Activated T-cell treated with anti-CD3 and anti-CD28 coated beads, Interleukin-2, amount 50 U/mL, for 1 hour (primary cell): ENCODE data around the gene REM1.
A peak's percentile ranks its signal among the peaks of the same experiment; 100 is the strongest.
"Not testable (repeated sequence)": the region's sequence is repeated elsewhere in the genome, so short reads cannot be mapped to it uniquely, and the experiment has no call there.

Experiments used
- DNase-seq: peaks from one replicate; pipeline ENCODE4 v3.0.0-alpha.2; 2020

The REM1 gene

GRCh38 chr20:31485450-31486339, 10.6 kb downstream of the REM1 start:
- no peak for DNase-seq

GRCh38 chr20:31488115-31488514, 13.0 kb downstream of the REM1 start:
- DNase-seq, result no peak

GRCh38 chr20:31489152-31489551, 14.1 kb downstream of the REM1 start:
- DNase-seq, result no peak

GRCh38 chr20:31490752-31491151, 15.7 kb downstream of the REM1 start:
- DNase-seq, result no peak

GRCh38 chr20:31494131-31494530, 19.0 kb downstream of the REM1 start:
- DNase-seq, result no peak

- no peak for DNase-seq
Observed at GRCh38 chr20:31496761-31497295, 21.7 kb downstream of the REM1 start.

- DNase-seq, result no peak
Observed at GRCh38 chr20:31497838-31498540, 22.9 kb downstream of the REM1 start.

- no peak for DNase-seq
Observed at GRCh38 chr20:31500527-31500926, 25.4 kb downstream of the REM1 start.

GRCh38 chr20:31502884-31503673, 28.0 kb downstream of the REM1 start:
- peak; percentile 74 for DNase-seq

- DNase-seq, result no peak
Observed at GRCh38 chr20:31505903-31506302, 30.8 kb downstream of the REM1 start.

GRCh38 chr20:31508517-31509244, 33.6 kb downstream of the REM1 start:
- DNase-seq, result no peak

GRCh38 chr20:31514154-31515071, 39.3 kb downstream of the REM1 start, which contains the start of gene HM13:
TSS of gene HM13 (plus strand) at chr20:31514442. CDS start at chr20:31514552, 110 bp downstream.
- peak; percentile 89 for DNase-seq

- DNase-seq, result no peak
Observed at GRCh38 chr20:31515072-31515774, 40.1 kb downstream of the REM1 start.

GRCh38 chr20:31515775-31516107, 40.7 kb downstream of the REM1 start:
- no peak for DNase-seq

- no peak for DNase-seq
Observed at GRCh38 chr20:31516166-31516565, 41.1 kb downstream of the REM1 start.

GRCh38 chr20:31516651-31517050, 41.6 kb downstream of the REM1 start:
- DNase-seq, result no peak

GRCh38 chr20:31517373-31517772, 42.3 kb downstream of the REM1 start:
- no peak for DNase-seq

GRCh38 chr20:31521267-31521666, 46.2 kb downstream of the REM1 start:
- not testable (repeated sequence) for DNase-seq

GRCh38 chr20:31522731-31523130, 47.6 kb downstream of the REM1 start:
- DNase-seq, result no peak
